Measurements from ENCODE around the gene ATPAF1.

DNA sequence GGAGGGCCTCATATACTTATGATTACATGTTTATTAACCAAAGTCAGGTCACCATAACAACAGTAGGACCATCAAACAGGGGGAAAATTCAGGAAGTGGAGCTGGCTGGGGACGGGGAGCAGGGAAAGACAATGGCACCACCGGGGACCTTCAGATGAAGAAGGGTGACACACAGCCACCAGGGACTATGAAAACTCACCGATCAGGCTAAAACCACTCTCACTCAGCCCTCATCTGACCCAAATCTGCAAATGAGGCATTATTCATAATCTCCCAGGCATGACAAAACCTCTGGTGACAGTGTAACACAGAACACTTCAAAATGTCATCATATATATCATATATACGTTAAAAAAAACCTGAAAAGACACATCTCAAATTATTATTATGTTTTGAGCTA, 75.3 kb downstream of the ATPAF1 start:
- TF ChIP-seq, protein P1, sequence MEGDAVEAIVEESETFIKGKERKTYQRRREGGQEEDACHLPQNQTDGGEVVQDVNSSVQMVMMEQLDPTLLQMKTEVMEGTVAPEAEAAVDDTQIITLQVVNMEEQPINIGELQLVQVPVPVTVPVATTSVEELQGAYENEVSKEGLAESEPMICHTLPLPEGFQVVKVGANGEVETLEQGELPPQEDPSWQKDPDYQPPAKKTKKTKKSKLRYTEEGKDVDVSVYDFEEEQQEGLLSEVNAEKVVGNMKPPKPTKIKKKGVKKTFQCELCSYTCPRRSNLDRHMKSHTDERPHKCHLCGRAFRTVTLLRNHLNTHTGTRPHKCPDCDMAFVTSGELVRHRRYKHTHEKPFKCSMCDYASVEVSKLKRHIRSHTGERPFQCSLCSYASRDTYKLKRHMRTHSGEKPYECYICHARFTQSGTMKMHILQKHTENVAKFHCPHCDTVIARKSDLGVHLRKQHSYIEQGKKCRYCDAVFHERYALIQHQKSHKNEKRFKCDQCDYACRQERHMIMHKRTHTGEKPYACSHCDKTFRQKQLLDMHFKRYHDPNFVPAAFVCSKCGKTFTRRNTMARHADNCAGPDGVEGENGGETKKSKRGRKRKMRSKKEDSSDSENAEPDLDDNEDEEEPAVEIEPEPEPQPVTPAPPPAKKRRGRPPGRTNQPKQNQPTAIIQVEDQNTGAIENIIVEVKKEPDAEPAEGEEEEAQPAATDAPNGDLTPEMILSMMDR (IDR thresholded peaks at IDR 0.05; ENCODE audit: low read depth, low read length), result no peak
- no peak for TF ChIP-seq EZH2phosphoT487 (IDR thresholded peaks at IDR 0.05; ENCODE audit: low read depth)
